Esophagus (tissue), 2 donors: Measurements from ENCODE around the gene HTATSF1. TPM values are rescaled to one million over a fixed set of nuclear protein-coding genes. Genes with fewer than 3 reads are reported as not detected.

Experiments
- H3K27ac ChIP-seq, 2 donors: one replicate each; pipeline ENCODE4 v1.5.1; 2013; ENCODE audit warnings: low read depth in 2 of 2, mild to moderate bottlenecking in 2 of 2, inconsistent platforms in 1 of 2, low read length in 1 of 2, moderate library complexity in 1 of 2
- H3K27me3 ChIP-seq, 2 donors: one replicate each; pipeline ENCODE4 v1.6.1; 2013; ENCODE audit warnings: low read length in 2 of 2, control low read depth in 1 of 2, mild to moderate bottlenecking in 1 of 2; ENCODE audit not compliant: insufficient read depth in 2 of 2, control insufficient read depth in 1 of 2
- H3K36me3 ChIP-seq, 2 donors: one replicate each; pipeline ENCODE4 v1.6.1; 2013; ENCODE audit warnings: low read length in 1 of 2; ENCODE audit not compliant: control insufficient read depth in 2 of 2, insufficient read depth in 2 of 2
- H3K4me1 ChIP-seq, 2 donors: one replicate each; pipeline ENCODE4 v1.6.1; 2013; ENCODE audit warnings: low read length in 1 of 2; ENCODE audit not compliant: control insufficient read depth in 2 of 2, insufficient read depth in 2 of 2
- H3K4me3 ChIP-seq, 2 donors: one replicate each; pipeline ENCODE4 v1.5.1; 2013; ENCODE audit warnings: low read length in 2 of 2, mild to moderate bottlenecking in 2 of 2, low read depth in 1 of 2, moderate library complexity in 1 of 2
- H3K9me3 ChIP-seq, 2 donors: one replicate each; pipeline ENCODE4 v1.6.1; 2013; ENCODE audit warnings: mild to moderate bottlenecking in 2 of 2, low read depth in 1 of 2, low read length in 1 of 2, moderate library complexity in 1 of 2; ENCODE audit not compliant: control insufficient read depth in 2 of 2, insufficient read depth in 1 of 2
- WGBS, 2 donors: extraction: QIAGEN DNeasy Blood & Tissue Kit; methylation state at CpG; one replicate each; pipeline ENCODE4 v1.1.7; 2013; 5-methylcytosine and 5-hydroxymethylcytosine counted together
- polyA plus RNA-seq, 2 donors: library from polyadenylated mRNA; stranded (reverse); fragments of 200-250 nt; gene quantifications; one replicate each; pipeline ENCODE4 v1.2.3, GENCODE V29; 2013
- donor health status: healthy with polysubstance abuse.
- donor health status: Bipolar disorder and iron deficiency.

Gene HTATSF1
- polyA plus RNA-seq, 2 donors, result 12.8 to 24.9 TPM

GRCh38 chrX:136493011-136493410 is 4.4 kb upstream of the HTATSF1 start:
- no peaks in the 10 kb centered on the region for H3K9me3 ChIP-seq
- H3K4me3 ChIP-seq, result no peak overlapping the region
- H3K27me3 ChIP-seq, result no peaks in the 10 kb centered on the region
- H3K4me1 ChIP-seq, result no peaks in the 10 kb centered on the region
- no peak overlapping the region for H3K27ac ChIP-seq
- no peaks in the 10 kb centered on the region for H3K36me3 ChIP-seq
- 18 to 39% methylated on average over 1 of the region's 1 CpG for WGBS, 2 donors

- 71 to 78% methylated on average over 4 of the region's 4 CpGs for WGBS, 2 donors
- Histone ChIP-seq H3K27ac (no peak overlapping the region), H3K36me3 (no peaks in the 10 kb centered on the region), H3K9me3 (no peaks in the 10 kb centered on the region), H3K27me3 (no peaks in the 10 kb centered on the region), H3K4me1 (no peaks in the 10 kb centered on the region), H3K4me3 (no peak overlapping the region)
These were observed 2.3 kb upstream of the HTATSF1 start for GRCh38 chrX:136495043-136495442.

- WGBS, 2 donors, result 2 to 37% methylated on average over 13 of the region's 13 CpGs
- H3K4me1 ChIP-seq, result no peaks in the 10 kb centered on the region
These were observed 1.1 kb upstream of the HTATSF1 start for GRCh38 chrX:136496186-136496763.

GRCh38 chrX:136496764-136497555 is 432 bp upstream of the HTATSF1 start:
- no peaks in the 10 kb centered on the region for H3K36me3 ChIP-seq
- H3K4me3 ChIP-seq, result peak overlapping the region; percentile 61 to 67
- no peaks in the 10 kb centered on the region for H3K27me3 ChIP-seq
- peak overlapping the region; percentile 89 to 98 for H3K27ac ChIP-seq
- no peaks in the 10 kb centered on the region for H3K4me1 ChIP-seq
- H3K9me3 ChIP-seq, result no peaks in the 10 kb centered on the region
- 0 to 27% methylated on average over 70 to 111 of the region's 111 CpGs for WGBS, 2 donors

More at GRCh38 chrX:136496186-136496763, 1.1 kb upstream of the HTATSF1 start:
- Histone ChIP-seq H3K9me3 (no peaks in the 10 kb centered on the region), H3K27ac (peak overlapping the region; percentile 89 to 98), H3K36me3 (no peaks in the 10 kb centered on the region), H3K4me3 (peak overlapping the region; percentile 61 to 67), H3K27me3 (no peaks in the 10 kb centered on the region)

- Histone ChIP-seq H3K4me1 (no peaks in the 10 kb centered on the region), H3K36me3 (no peaks in the 10 kb centered on the region), H3K27ac (no peak overlapping the region), H3K4me3 (no peak overlapping the region), H3K27me3 (peaks cover 0 to 2% of the 10 kb centered on the region in 2 donors), H3K9me3 (no peaks in the 10 kb centered on the region)
- 63 to 76% methylated on average over 5 of the region's 5 CpGs for WGBS, 2 donors
These were observed 21.7 kb downstream of the HTATSF1 start for GRCh38 chrX:136519069-136519468.

- Histone ChIP-seq H3K27me3 (peaks cover 0 to 2% of the 10 kb centered on the region in 2 donors), H3K27ac (no peak overlapping the region), H3K4me3 (no peak overlapping the region), H3K36me3 (no peaks in the 10 kb centered on the region), H3K4me1 (no peaks in the 10 kb centered on the region), H3K9me3 (no peaks in the 10 kb centered on the region)
These were observed 26.4 kb downstream of the HTATSF1 start for GRCh38 chrX:136523770-136524169.

GRCh38 chrX:136525738-136526606 is 28.6 kb downstream of the HTATSF1 start:
- H3K9me3 ChIP-seq, result no peaks in the 10 kb centered on the region
- no peak overlapping the region for H3K4me3 ChIP-seq
- no peak overlapping the region for H3K27ac ChIP-seq
- no peaks in the 10 kb centered on the region for H3K27me3 ChIP-seq
- H3K36me3 ChIP-seq, result no peaks in the 10 kb centered on the region
- no peaks in the 10 kb centered on the region for H3K4me1 ChIP-seq
- 16 to 18% methylated on average over 2 of the region's 2 CpGs for WGBS, 2 donors

GRCh38 chrX:136528645-136529315 is 31.4 kb downstream of the HTATSF1 start:
- no peaks in the 10 kb centered on the region for H3K4me1 ChIP-seq
- no peak overlapping the region for H3K4me3 ChIP-seq
- no peaks in the 10 kb centered on the region for H3K27me3 ChIP-seq
- no peaks in the 10 kb centered on the region for H3K9me3 ChIP-seq
- H3K36me3 ChIP-seq, result no peaks in the 10 kb centered on the region
- 73 to 79% methylated on average over 8 of the region's 8 CpGs for WGBS, 2 donors
- H3K27ac ChIP-seq, result no peak overlapping the region

GRCh38 chrX:136529795-136530194 is 32.4 kb downstream of the HTATSF1 start:
- no peaks in the 10 kb centered on the region for H3K9me3 ChIP-seq
- H3K27me3 ChIP-seq, result no peaks in the 10 kb centered on the region
- no peaks in the 10 kb centered on the region for H3K36me3 ChIP-seq
- no peak overlapping the region for H3K27ac ChIP-seq
- no peak overlapping the region for H3K4me3 ChIP-seq
- no peaks in the 10 kb centered on the region for H3K4me1 ChIP-seq
- 64 to 69% methylated on average over 2 of the region's 2 CpGs for WGBS, 2 donors
